PC-3 (cell line): ENCODE data around the gene AAMDC. TPM values are rescaled to one million over a fixed set of nuclear protein-coding genes. Genes with fewer than 3 reads are reported as not detected.
"Not testable (repeated sequence)": the region's sequence is repeated elsewhere in the genome, so short reads cannot be mapped to it uniquely, and the experiment has no call there.

Source experiments
- ATAC-seq: fragments of 200-7000 bp; cut with Tn5 transposase; 2 replicates; pipeline ENCODE4 v1.9.1; 2020; ENCODE audit warnings: mild to moderate bottlenecking, moderate library complexity
- BruUV-seq: library from RNA; stranded (reverse); fragments of 400-500 nt; replicated peaks from 2 replicates; lab custom pipeline; 2021; lab: Mats Ljungman, UMichigan
- CTCF ChIA-PET: fragments of 300-600 bp; sonication (Branson Sonifier 250); formaldehyde crosslinking; loops from one replicate; lab custom pipeline; 2022; ENCODE audit warnings: antibody characterized with exemption; lab: Charles Lee
- POLR2A ChIA-PET: fragments of 300-600 bp; sonication (Branson Sonifier 250); formaldehyde crosslinking; loops from one replicate; lab custom pipeline; 2022; ENCODE audit warnings: antibody characterized with exemption; ENCODE audit not compliant: unreplicated experiment; lab: Charles Lee
- DNase-seq: peaks from one replicate; pipeline ENCODE4 v3.0.0-alpha.2; 2015
- H2AFZ ChIP-seq: fragments of 300-600 bp; sonication (generic); 2 replicates; pipeline ENCODE4 v1.6.0; 2016; ENCODE audit warnings: antibody characterized with exemption, low read length
- H3F3A ChIP-seq: fragments of 300-600 bp; sonication (generic); one replicate; pipeline ENCODE4 v1.6.0; 2017; ENCODE audit warnings: antibody characterized with exemption, low read length, control low read depth, mild to moderate bottlenecking; ENCODE audit not compliant: unreplicated experiment
- H3K27ac ChIP-seq: fragments of 300-600 bp; sonication (generic); 2 replicates; pipeline ENCODE4 v1.5.1; 2016; ENCODE audit warnings: mild to moderate bottlenecking, low read length
- H3K27me3 ChIP-seq: fragments of 300-600 bp; sonication (generic); 2 replicates; pipeline ENCODE4 v1.6.1; 2016; ENCODE audit warnings: low read length, mixed read lengths
- H3K36me3 ChIP-seq: fragments of 300-600 bp; sonication (generic); 2 replicates; pipeline ENCODE4 v1.6.1; 2016; ENCODE audit warnings: low read depth, mixed run types, low read length, mixed read lengths
- H3K4me1 ChIP-seq: fragments of 300-600 bp; sonication (generic); 2 replicates; pipeline ENCODE4 v1.5.1; 2016; ENCODE audit warnings: low read length; ENCODE audit not compliant: insufficient read depth
- H3K4me2 ChIP-seq: fragments of 300-600 bp; sonication (generic); 2 replicates; pipeline ENCODE4 v1.6.0; 2016; ENCODE audit warnings: low read length
- H3K4me3 ChIP-seq: fragments of 300-600 bp; sonication (generic); 2 replicates; pipeline ENCODE4 v1.5.1; 2016; ENCODE audit warnings: mild to moderate bottlenecking, low read length, mixed read lengths
- H3K79me2 ChIP-seq: fragments of 300-600 bp; sonication (generic); 2 replicates; pipeline ENCODE4 v1.6.1; 2017; ENCODE audit warnings: low read length, mixed read lengths
- H3K9ac ChIP-seq: fragments of 300-600 bp; sonication (generic); 2 replicates; pipeline ENCODE4 v1.6.0; 2016; ENCODE audit warnings: mild to moderate bottlenecking, low read length
- H3K9me2 ChIP-seq: fragments of 300-600 bp; sonication (generic); replicated peaks from 2 replicates; pipeline ENCODE4 v1.6.1; 2016; ENCODE audit warnings: mixed run types, low read length, mixed read lengths
- H3K9me3 ChIP-seq: fragments of 300-600 bp; sonication (generic); 2 replicates; pipeline ENCODE4 v1.6.1; 2016; ENCODE audit warnings: low read length, mixed read lengths
- H4K20me1 ChIP-seq: fragments of 300-600 bp; sonication (generic); 2 replicates; pipeline ENCODE4 v1.6.1; 2016; ENCODE audit warnings: low read length, mixed read lengths
- CTCF ChIP-seq: fragments of 300-600 bp; sonication (generic); conservative IDR thresholded peaks from 2 replicates; pipeline ENCODE4 v1.5.1; 2017; ENCODE audit warnings: antibody characterized with exemption, low read depth, mild to moderate bottlenecking, low read length
- EZH2 ChIP-seq: fragments of 300-600 bp; sonication (generic); IDR thresholded peaks from one replicate; pipeline ENCODE4 v1.6.1; 2017; ENCODE audit warnings: antibody characterized with exemption, mild to moderate bottlenecking, low read length; ENCODE audit not compliant: unreplicated experiment
- EZH2phosphoT487 ChIP-seq: fragments of 300-600 bp; sonication (generic); IDR thresholded peaks from 2 replicates; pipeline ENCODE4 v1.6.1; 2018; ENCODE audit warnings: mild to moderate bottlenecking, antibody characterized with exemption, low read length, borderline replicate concordance
- intact Hi-C: fragments of 100-400 bp; cut with micrococcal nuclease; formaldehyde crosslinking; loops from 2 replicates; pipeline ENCODE4 v1.9.0; 2023
- total RNA-seq: library from RNA; depleted of rRNA; stranded (reverse); fragments of >200 nt; gene quantifications from 2 replicates; pipeline ENCODE4 v1.2.3, GENCODE V29; 2014

AAMDC gene
- total RNA-seq, 1 experiment from 2014 or later = 18.0 TPM

GRCh38 chr11:77876045-77876444 lies 55.1 kb downstream of the AAMDC start:
- Histone ChIP-seq H3K4me1 (no peaks in the 10 kb centered on the region), H3K9me3 (no peaks in the 10 kb centered on the region), H2AFZ (no peak overlapping the region), H3K4me2 (no peak overlapping the region), H4K20me1 (no peaks in the 10 kb centered on the region), H3K9ac (no peak overlapping the region), H3K36me3 (peaks cover 33% of the 10 kb centered on the region), H3K79me2 (no peaks in the 10 kb centered on the region), H3K27ac (no peak overlapping the region), H3K27me3 (no peaks in the 10 kb centered on the region), H3K4me3 (no peak overlapping the region), H3K9me2 (no peaks in the 10 kb centered on the region), H3F3A (no peaks in the 10 kb centered on the region)
- BruUV-seq = no TSS peak
- no peak for DNase-seq
- no peak for ATAC-seq
- ChIA-PET POLR2A (no interaction called here), CTCF (no interaction called here)
- no peak for TF ChIP-seq EZH2
- no peak for TF ChIP-seq EZH2phosphoT487
- intact Hi-C loops = no loop called here

GRCh38 chr11:77878247-77878646 lies 57.3 kb downstream of the AAMDC start:
- H3K4me3 ChIP-seq, POLR2A ChIA-PET, H3K4me2 ChIP-seq, H3K4me1 ChIP-seq, H3K27me3 ChIP-seq, H4K20me1 ChIP-seq, intact Hi-C loops, BruUV-seq, H3K79me2 ChIP-seq, H3F3A ChIP-seq, CTCF ChIA-PET, H3K9me2 ChIP-seq, H3K9me3 ChIP-seq, H2AFZ ChIP-seq, H3K9ac ChIP-seq, H3K27ac ChIP-seq: not testable (repeated sequence)
- DNase-seq (peak; percentile 36), ATAC-seq (peak; percentile 52)
- peaks cover 30% of the 10 kb centered on the region for H3K36me3 ChIP-seq

- Histone ChIP-seq H3K79me2 (no peaks in the 10 kb centered on the region), H4K20me1 (no peaks in the 10 kb centered on the region), H3K27ac (no peak overlapping the region), H3K4me3 (no peak overlapping the region), H2AFZ (no peak overlapping the region), H3K4me1 (no peaks in the 10 kb centered on the region), H3K9ac (no peak overlapping the region), H3K4me2 (no peak overlapping the region), H3K36me3 (peaks cover 38% of the 10 kb centered on the region), H3K27me3 (no peaks in the 10 kb centered on the region), H3F3A (no peaks in the 10 kb centered on the region), H3K9me3 (no peaks in the 10 kb centered on the region), H3K9me2 (no peaks in the 10 kb centered on the region)
- BruUV-seq = no TSS peak
- TF ChIP-seq EZH2phosphoT487 = no peak
- no peak for TF ChIP-seq EZH2
- no peak for TF ChIP-seq CTCF
- no peak for ATAC-seq
- ChIA-PET CTCF (no interaction called here), POLR2A (no interaction called here)
- intact Hi-C loops = no loop called here
- no peak for DNase-seq
Measured at GRCh38 chr11:77879218-77879617, 58.3 kb downstream of the AAMDC start.

- Histone ChIP-seq H3K79me2 (no peaks in the 10 kb centered on the region), H2AFZ (no peak overlapping the region), H3K4me1 (no peaks in the 10 kb centered on the region), H3K4me2 (no peak overlapping the region), H3K9ac (no peak overlapping the region), H3K4me3 (no peak overlapping the region), H4K20me1 (no peaks in the 10 kb centered on the region), H3K9me3 (no peaks in the 10 kb centered on the region), H3F3A (no peaks in the 10 kb centered on the region), H3K27me3 (no peaks in the 10 kb centered on the region), H3K36me3 (peaks cover 33% of the 10 kb centered on the region), H3K9me2 (no peaks in the 10 kb centered on the region), H3K27ac (no peak overlapping the region)
- DNase-seq (no peak), ATAC-seq (no peak)
- TF ChIP-seq CTCF = no peak
- TF ChIP-seq EZH2phosphoT487 = no peak
- TF ChIP-seq EZH2 = no peak
- CTCF ChIA-PET = no interaction called here
- no TSS peak for BruUV-seq
- intact Hi-C loops = no loop called here
- POLR2A ChIA-PET = no interaction called here
Measured at GRCh38 chr11:77882396-77882795, 61.5 kb downstream of the AAMDC start.
